Thoracic aorta (tissue), 2 donors: ENCODE measurements around the gene CTCFL. TPM values are rescaled to one million over a fixed set of nuclear protein-coding genes. Genes with fewer than 3 reads are reported as not detected.
"Not testable (repeated sequence)": the region's sequence is repeated elsewhere in the genome, so short reads cannot be mapped to it uniquely, and the experiment has no call there.

Experiments
- ATAC-seq: fragments of 150-250 bp; one replicate; pipeline ENCODE4 v1.8.0; 2017; ENCODE audit warnings: low read depth; ENCODE audit not compliant: insufficient number of reproducible peaks, low FRiP score
- DNase-seq: peaks from one replicate; pipeline ENCODE4 v3.0.0-alpha.2; 2020; ENCODE audit warnings: low spot score
- H3K27ac ChIP-seq, 2 donors: fragments of 200-600 bp; sonication (generic); 1 replicate in 1 of 2; 2 replicates in 1 of 2; pipeline ENCODE4 v1.5.1; 2016; ENCODE audit warnings: mild to moderate bottlenecking in 2 of 2, moderate library complexity in 2 of 2
- H3K27me3 ChIP-seq: fragments of 200-600 bp; sonication (generic); replicated peaks from 2 replicates; pipeline ENCODE4 v1.6.0; 2016; ENCODE audit warnings: mild to moderate bottlenecking; ENCODE audit not compliant: insufficient read depth
- H3K36me3 ChIP-seq: fragments of 200-600 bp; sonication (generic); one replicate; pipeline ENCODE4 v1.5.1; 2016
- H3K4me1 ChIP-seq, 2 donors: fragments of 200-600 bp; sonication (generic); 1 replicate in 1 of 2; 2 replicates in 1 of 2; pipeline versions ENCODE4 v1.5.1 to v1.6.0; 2016; ENCODE audit warnings: low read depth in 2 of 2, mild to moderate bottlenecking in 1 of 2; ENCODE audit not compliant: control insufficient read depth in 1 of 2
- H3K4me3 ChIP-seq: fragments of 200-600 bp; sonication (generic); 2 replicates; pipeline ENCODE4 v1.5.1; 2016; ENCODE audit warnings: mild to moderate bottlenecking
- H3K9me3 ChIP-seq: fragments of 200-600 bp; sonication (generic); 2 replicates; pipeline ENCODE4 v1.5.1; 2016
- total RNA-seq, 2 donors: library from RNA; depleted of rRNA; stranded (reverse); fragments of >200 nt; gene quantifications; one replicate each; pipeline versions ENCODE4 v1.1.0 to v1.2.3, GENCODE V29; 2016
- TF ChIP-seq, protein P1 (sequence below): fragments of 200-600 bp; sonication (generic); IDR thresholded peaks from one replicate; pipeline ENCODE4 v1.5.1; 2019; ENCODE audit warnings: antibody characterized with exemption

The CTCFL gene
- total RNA-seq, 2 donors from 2014 or later = not detected

DNA sequence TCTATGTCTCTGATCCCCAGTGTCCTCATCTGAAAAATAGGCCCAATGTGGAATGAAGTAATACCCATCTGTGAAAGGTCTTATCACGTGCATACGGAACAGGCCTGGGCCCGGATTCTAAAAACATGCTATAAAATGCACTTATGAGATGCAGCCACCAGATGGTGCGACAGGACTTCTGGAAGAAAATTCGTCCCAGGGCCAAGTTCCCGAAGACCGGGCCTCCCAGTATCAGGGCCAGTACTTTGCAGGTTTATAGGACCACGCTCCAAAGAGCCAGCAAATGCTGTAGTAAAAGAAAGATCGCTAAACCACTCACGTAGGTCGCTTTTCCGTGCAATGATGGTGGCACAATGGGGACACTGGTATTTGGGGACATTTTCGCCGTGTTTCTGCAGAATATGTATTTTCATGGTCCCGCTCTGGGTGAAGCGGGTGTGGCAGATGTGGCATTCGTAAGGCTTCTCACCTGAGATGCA, 10.6 kb downstream of the CTCFL start:
- Histone ChIP-seq H3K4me3 (no peak overlapping the region), H3K27me3 (no peaks in the 10 kb centered on the region), H3K4me1 (no peaks in the 10 kb centered on the region), H3K36me3 (no peaks in the 10 kb centered on the region), H3K27ac (no peak overlapping the region), H3K9me3 (no peaks in the 10 kb centered on the region)
- DNase-seq (no peak), ATAC-seq (peak; percentile 28)
- TF ChIP-seq, protein P1, sequence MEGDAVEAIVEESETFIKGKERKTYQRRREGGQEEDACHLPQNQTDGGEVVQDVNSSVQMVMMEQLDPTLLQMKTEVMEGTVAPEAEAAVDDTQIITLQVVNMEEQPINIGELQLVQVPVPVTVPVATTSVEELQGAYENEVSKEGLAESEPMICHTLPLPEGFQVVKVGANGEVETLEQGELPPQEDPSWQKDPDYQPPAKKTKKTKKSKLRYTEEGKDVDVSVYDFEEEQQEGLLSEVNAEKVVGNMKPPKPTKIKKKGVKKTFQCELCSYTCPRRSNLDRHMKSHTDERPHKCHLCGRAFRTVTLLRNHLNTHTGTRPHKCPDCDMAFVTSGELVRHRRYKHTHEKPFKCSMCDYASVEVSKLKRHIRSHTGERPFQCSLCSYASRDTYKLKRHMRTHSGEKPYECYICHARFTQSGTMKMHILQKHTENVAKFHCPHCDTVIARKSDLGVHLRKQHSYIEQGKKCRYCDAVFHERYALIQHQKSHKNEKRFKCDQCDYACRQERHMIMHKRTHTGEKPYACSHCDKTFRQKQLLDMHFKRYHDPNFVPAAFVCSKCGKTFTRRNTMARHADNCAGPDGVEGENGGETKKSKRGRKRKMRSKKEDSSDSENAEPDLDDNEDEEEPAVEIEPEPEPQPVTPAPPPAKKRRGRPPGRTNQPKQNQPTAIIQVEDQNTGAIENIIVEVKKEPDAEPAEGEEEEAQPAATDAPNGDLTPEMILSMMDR = peak; percentile 78

DNA sequence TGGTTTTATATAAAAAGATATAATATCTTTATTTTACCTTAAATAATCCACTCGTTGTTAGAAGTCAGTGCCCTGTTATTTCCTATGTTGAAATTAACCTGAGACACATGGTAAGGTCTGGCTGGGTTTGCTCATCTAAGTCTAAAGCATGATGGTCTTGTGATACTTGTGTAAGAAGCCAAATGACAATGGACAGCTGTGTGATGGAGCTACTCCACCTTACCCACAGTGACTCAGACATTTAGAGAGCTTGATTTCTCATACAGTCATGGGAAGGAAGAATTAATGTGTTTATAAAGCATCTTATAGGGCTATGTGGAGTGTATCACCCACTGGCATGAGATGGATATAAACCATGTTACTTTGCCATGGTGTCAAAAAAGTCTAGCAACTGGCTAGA, 11.7 kb downstream of the CTCFL start:
- H3K27me3 ChIP-seq = no peaks in the 10 kb centered on the region
- H3K4me3 ChIP-seq = no peak overlapping the region
- TF ChIP-seq, protein P1 = no peak
- H3K9me3 ChIP-seq = no peaks in the 10 kb centered on the region
- no peak for ATAC-seq
- H3K27ac ChIP-seq = no peak overlapping the region
- H3K36me3 ChIP-seq = no peaks in the 10 kb centered on the region
- DNase-seq = no peak
- H3K4me1 ChIP-seq = no peaks in the 10 kb centered on the region

DNA sequence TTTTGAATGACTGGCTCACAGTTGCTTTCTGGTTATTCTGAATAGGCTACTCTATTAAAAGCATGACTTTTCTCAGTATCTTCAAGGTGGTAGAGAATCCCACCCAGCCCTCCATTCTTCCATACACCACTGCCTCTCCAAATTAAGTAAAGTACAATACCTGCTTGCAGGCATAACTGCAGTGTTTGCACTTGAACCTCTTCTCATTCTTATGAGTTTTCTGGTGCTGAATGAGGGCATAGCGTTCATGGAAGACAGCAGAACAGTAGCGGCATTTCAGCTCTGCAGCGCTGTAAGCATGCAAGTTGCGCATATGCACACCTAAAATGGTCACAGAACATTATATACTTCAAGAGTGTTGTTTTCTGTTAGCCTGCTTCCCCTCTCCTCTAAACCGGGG, 12.5 kb downstream of the CTCFL start:
- no peak for ATAC-seq
- H3K36me3 ChIP-seq = no peaks in the 10 kb centered on the region
- no peak for DNase-seq

DNA sequence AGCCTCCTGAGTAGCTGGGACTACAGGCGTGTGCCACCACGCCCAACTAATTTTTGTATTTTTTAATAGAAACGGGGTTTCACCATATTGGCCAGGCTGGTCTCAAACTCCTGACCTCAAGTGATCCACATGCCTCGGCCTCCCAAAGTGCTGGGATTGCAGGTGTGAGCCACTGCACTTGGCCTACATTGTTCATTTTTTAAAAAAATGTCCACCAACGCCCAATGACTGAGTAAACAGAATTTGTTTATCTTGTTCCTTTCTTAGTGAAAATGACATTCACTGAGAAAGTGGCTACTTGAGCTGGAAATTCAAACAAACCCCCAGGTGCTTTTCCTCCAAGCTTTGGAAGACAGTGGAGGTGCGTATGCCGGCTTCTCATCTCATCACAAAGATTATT, 13.2 kb downstream of the CTCFL start:
- H3K4me3 ChIP-seq, H3K27ac ChIP-seq, H3K4me1 ChIP-seq, H3K27me3 ChIP-seq, H3K36me3 ChIP-seq, DNase-seq, ATAC-seq, H3K9me3 ChIP-seq: not testable (repeated sequence)

More for the DNA sequence above, 12.5 kb downstream of the CTCFL start:
- Histone ChIP-seq H3K4me3 (no peak overlapping the region), H3K9me3 (no peaks in the 10 kb centered on the region), H3K4me1 (no peaks in the 10 kb centered on the region), H3K27ac (no peak overlapping the region), H3K27me3 (no peaks in the 10 kb centered on the region)
- TF ChIP-seq, protein P1 = no peak

DNA sequence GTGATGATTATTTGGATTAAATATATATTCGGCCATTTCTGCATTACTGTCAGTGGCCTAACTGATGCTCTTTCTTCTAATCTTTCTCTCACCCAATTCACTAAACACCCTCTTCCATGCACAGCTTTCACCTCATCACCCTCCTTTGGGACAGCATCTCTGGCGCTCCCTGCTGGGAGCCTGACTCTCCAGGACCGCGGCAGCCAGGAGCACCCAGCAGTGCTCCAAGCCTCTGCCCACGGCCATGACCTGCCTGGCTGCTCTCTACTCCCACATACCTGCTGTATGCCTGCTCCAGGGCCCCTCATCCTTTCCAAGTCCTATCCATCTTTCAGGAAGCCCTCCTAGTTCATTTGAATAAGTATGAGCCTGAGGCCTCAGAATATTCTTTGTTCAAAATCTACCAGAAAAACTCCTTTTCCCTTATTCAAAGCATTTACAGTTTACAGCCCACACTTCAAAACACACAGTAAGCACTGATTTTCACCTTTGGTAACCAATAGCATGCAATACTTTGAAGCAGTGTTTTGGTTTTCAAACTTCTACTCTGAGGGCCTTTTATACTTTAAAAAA, 15.2 kb downstream of the CTCFL start:
- ATAC-seq (no peak), DNase-seq (no peak)
- TF ChIP-seq, protein P1 = no peak
- Histone ChIP-seq H3K4me3 (no peak overlapping the region), H3K27me3 (no peaks in the 10 kb centered on the region), H3K9me3 (no peaks in the 10 kb centered on the region), H3K27ac (no peak overlapping the region), H3K4me1 (no peaks in the 10 kb centered on the region), H3K36me3 (no peaks in the 10 kb centered on the region)

DNA sequence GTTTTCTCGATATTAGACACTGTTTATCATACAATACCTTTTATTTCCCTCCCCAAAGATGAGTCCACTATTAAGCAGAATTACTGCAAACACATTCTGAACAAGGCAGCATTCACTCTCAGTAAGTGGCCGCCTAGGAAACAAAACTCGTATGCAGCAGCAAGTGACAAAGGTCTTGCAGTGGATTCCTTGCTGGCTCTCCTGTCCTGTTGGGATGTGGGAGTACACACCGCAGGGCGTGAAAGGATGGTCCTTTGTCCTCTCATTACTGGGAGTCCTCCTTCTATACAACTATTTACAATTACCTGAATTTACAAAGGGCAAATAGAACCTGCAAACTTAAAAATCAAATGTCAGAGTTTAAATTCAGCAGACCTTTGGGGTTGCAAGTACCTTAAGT, 16.1 kb downstream of the CTCFL start:
- no peaks in the 10 kb centered on the region for H3K9me3 ChIP-seq
- DNase-seq (no peak), ATAC-seq (no peak)
- H3K36me3 ChIP-seq = no peaks in the 10 kb centered on the region
- no peaks in the 10 kb centered on the region for H3K27me3 ChIP-seq
- H3K4me3 ChIP-seq = no peak overlapping the region
- no peaks in the 10 kb centered on the region for H3K4me1 ChIP-seq
- TF ChIP-seq, protein P1 = no peak
- no peak overlapping the region for H3K27ac ChIP-seq
